Left lung (tissue), 10 donors: Measurements from ENCODE around the gene HEATR5A. TPM values are rescaled to one million over a fixed set of nuclear protein-coding genes. Genes with fewer than 3 reads are reported as not detected.

Source experiments
- ATAC-seq: fragments of 200-7000 bp; cut with Tn5 transposase; one replicate; pipeline ENCODE4 v1.9.1; 2020; ENCODE audit warnings: moderate library complexity
- DNase-seq, 4 donors: peaks; one replicate each; pipeline ENCODE4 v3.0.0-alpha.2; 2013 to 2020
- H3K27ac ChIP-seq, 2 donors: fragments of 200-600 bp; sonication (generic) in 1 of 2; one replicate each; pipeline versions ENCODE4 v1.5.0 to v1.8.0; 2020 to 2021
- H3K27me3 ChIP-seq, 2 donors: fragments of 200-600 bp; sonication (generic) in 1 of 2; one replicate each; pipeline versions ENCODE4 v1.5.0 to v1.8.0; 2020 to 2021
- H3K36me3 ChIP-seq, 2 donors: fragments of 200-600 bp; sonication (generic) in 1 of 2; one replicate each; pipeline versions ENCODE4 v1.5.0 to v1.8.0; 2020 to 2021
- H3K4me1 ChIP-seq, 2 donors: fragments of 200-600 bp; one replicate each; pipeline ENCODE4 v1.8.0; 2021
- H3K4me3 ChIP-seq, 2 donors: fragments of 200-600 bp; sonication (generic) in 1 of 2; one replicate each; pipeline versions ENCODE4 v1.5.0 to v1.8.0; 2020 to 2021; ENCODE audit warnings: mild to moderate bottlenecking in 1 of 2
- H3K9me3 ChIP-seq, 2 donors: fragments of 200-600 bp; sonication (generic) in 1 of 2; one replicate each; pipeline versions ENCODE4 v1.5.0 to v1.8.0; 2020 to 2021
- intact Hi-C, 2 donors: fragments of 100-400 bp; cut with DNase I; formaldehyde crosslinking; loops; one replicate each; pipeline versions ENCODE4 v1.11.2 to v1.14.2; 2022
- polyA plus RNA-seq, 6 donors: library from polyadenylated mRNA; unstranded; fragments of 120-200 nt; gene quantifications; one replicate each; pipeline ENCODE4 v1.2.1, GENCODE V29; 2013; ENCODE audit not compliant: insufficient read length in 6 of 6
- total RNA-seq, 2 donors: library from RNA; stranded (reverse); fragmentation: NEBNext Ultra II Directional; extraction: Animal tissue kit (Norgen Biotek cat#: 25700); gene quantifications; one replicate each; pipeline ENCODE4 v1.2.1, GENCODE V29; 2021
- TF ChIP-seq, protein P1 (sequence below), 2 donors: fragments of 200-600 bp; sonication (generic) in 1 of 2; IDR thresholded peaks; one replicate each; pipeline versions ENCODE4 v1.5.0 to v1.8.0; 2021; ENCODE audit warnings: antibody characterized with exemption in 2 of 2
- donor health status: DM: no; HTN: yes; CAD: no.
- donor health status: DM: no; HTN: no; CAD: no.

HEATR5A gene
- total and polyA plus RNA-seq, 8 donors, result 18.5 to 72.5 (median 21.3) TPM

DNA sequence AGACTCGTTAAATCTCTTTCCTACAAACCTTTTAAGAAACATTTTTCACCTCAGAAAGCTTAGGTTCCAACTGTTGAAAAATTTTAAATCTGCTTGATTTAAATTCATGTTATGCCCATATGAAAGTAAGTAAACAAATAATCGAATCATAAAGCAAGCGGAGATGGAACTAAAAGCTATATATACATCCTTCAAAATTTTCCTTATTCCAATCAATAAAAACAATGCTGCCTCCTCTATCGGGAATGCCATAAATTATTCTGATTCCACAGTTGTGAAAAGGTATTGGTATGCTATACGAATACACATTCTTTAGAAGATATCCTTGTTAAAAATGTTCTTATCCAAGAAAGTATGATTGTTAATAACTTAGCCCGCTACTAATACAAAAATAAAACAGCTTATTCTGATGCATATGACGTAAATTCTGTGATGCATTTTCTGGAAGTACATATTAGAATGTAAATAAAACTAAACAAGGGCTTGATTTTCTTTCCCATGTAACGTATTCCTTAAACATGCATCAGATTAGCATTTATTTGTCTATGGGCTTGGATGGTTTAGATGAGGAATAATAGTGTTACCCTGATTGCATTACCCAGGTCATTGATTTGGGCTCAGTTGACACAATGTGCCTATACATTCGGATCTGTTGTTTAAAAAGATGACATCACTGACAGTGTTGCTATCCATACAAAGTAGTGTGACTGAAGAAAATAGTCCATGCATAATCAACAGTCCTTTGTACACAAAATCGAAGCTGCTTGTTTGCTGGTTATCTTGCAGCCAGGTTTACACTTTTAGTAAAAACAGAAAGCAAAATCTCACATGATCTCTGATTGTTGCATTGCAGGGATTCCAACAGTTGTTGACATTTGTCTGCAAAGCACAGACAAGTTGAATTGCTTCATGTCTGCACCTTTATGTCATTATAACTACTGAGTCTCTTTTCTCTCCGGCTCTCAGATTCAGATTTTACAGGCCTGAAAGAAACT is 37.6 kb upstream of the HEATR5A start:
- Histone ChIP-seq H3K9me3 (no peaks in the 10 kb centered on the region), H3K36me3 (peaks cover 0 to under 1% of the 10 kb centered on the region in 2 donors), H3K4me1 (peaks cover 12 to 21% of the 10 kb centered on the region in 2 donors), H3K27ac (peak overlapping the region; percentile 63 to 91), H3K4me3 (peak overlapping the region; percentile 68 to 72), H3K27me3 (no peaks in the 10 kb centered on the region)
- intact Hi-C loops, result no loop called here
- ATAC-seq, result peak; percentile 5
- no peak for DNase-seq
- TF ChIP-seq, protein P1, sequence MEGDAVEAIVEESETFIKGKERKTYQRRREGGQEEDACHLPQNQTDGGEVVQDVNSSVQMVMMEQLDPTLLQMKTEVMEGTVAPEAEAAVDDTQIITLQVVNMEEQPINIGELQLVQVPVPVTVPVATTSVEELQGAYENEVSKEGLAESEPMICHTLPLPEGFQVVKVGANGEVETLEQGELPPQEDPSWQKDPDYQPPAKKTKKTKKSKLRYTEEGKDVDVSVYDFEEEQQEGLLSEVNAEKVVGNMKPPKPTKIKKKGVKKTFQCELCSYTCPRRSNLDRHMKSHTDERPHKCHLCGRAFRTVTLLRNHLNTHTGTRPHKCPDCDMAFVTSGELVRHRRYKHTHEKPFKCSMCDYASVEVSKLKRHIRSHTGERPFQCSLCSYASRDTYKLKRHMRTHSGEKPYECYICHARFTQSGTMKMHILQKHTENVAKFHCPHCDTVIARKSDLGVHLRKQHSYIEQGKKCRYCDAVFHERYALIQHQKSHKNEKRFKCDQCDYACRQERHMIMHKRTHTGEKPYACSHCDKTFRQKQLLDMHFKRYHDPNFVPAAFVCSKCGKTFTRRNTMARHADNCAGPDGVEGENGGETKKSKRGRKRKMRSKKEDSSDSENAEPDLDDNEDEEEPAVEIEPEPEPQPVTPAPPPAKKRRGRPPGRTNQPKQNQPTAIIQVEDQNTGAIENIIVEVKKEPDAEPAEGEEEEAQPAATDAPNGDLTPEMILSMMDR (IDR thresholded peaks at IDR 0.05), result no peak

DNA sequence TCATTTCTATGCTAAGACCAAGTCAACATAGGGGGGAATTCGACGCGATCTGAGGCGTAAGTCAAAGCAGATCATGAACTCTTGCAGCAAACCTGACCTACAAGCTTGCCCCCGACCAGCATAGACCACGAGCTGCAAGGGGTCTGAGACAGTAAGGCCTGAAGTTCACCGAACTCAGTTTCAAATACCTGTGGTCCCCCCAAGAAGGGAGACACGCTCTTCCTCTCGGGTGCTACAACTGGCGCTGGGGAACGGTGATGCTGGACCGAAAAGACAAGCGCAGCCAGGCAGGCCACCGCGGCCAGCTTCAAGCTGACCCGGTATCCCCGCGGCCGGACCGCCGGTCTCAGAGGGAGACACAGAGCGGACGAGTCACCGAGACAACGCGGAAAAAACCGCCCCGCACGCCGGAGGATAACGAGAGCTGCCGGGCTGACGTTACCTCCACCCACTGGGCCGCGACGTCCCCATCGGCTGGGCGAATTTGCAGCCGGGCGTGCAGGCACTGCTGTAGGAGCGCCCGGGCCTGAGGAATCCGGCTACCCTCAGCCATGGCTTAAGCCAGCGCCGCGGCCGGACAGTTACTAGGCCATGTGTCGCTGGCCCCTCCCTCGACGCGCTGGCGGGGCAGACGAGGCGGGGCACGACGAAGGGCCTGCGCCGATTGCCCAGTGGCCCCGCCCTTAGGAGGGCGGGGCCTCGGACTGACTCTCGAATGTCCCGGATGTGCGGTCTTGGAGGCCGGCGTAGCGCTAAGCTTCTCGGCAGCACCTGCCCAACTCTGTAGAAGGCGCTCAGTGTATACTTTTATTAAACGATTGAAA is 36.7 kb upstream of the HEATR5A start, which contains the start of gene DTD2:
Gene DTD2, minus strand, starts transcription at position 666 of the 824 bp plus-strand sequence. Its CDS starts 113 bp downstream, at position 553.
- intact Hi-C loops, result no loop called here
- ATAC-seq, result peak; percentile 99

DNA sequence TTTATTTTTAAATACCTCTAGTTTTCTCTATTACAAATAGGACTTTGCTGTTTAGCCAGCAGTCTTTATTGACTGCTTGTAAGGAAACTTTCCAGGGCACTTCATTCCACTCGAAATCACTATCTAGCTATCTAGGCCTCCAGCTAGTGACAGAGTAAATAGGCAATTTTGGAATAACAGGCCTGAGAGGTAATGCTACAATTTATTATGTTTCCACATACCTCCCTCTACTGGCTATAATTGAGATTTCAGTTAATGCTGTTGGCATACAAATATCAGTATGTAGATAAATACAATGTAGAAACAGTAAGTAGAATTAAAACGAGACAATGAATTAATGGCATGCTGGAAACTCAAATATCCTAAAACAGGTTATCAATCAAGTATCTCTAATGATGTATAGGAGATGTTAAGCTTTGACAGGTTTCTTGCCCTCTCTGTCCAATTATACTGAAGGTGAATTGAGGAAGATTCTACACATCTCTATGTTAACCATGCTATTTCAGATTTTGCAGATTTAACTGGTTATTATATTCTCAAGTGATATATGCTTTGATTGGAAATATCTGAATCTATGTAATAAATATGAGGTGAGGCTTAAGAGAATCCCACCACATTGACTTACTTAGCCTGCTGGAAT is 29.7 kb upstream of the HEATR5A start:
- H3K27ac ChIP-seq, result no peak overlapping the region
- intact Hi-C loops, result no loop called here
- TF ChIP-seq, protein P1 (IDR thresholded peaks at IDR 0.05), result peak; percentile 48 to 50
- no peaks in the 10 kb centered on the region for H3K9me3 ChIP-seq
- H3K4me1 ChIP-seq, result no peaks in the 10 kb centered on the region
- no peaks in the 10 kb centered on the region for H3K27me3 ChIP-seq
- peak; percentile 84 for ATAC-seq
- H3K36me3 ChIP-seq, result peaks cover 0 to 31% of the 10 kb centered on the region in 2 donors
- H3K4me3 ChIP-seq, result no peak overlapping the region
- peak in 1 of 4 donors; percentile 39 for DNase-seq

More for the DNA sequence above, 36.7 kb upstream of the HEATR5A start, which contains the start of gene DTD2:
- TF ChIP-seq, protein P1 (IDR thresholded peaks at IDR 0.05), result no peak
- H3K27me3 ChIP-seq, result no peaks in the 10 kb centered on the region
- DNase-seq, result peak; percentile 93 to 99 (median 96)
- H3K36me3 ChIP-seq, result peaks cover 0 to 7% of the 10 kb centered on the region in 2 donors
- H3K9me3 ChIP-seq, result no peaks in the 10 kb centered on the region
- peak within 1 kb of the TSS; percentile 91 to 94 for H3K27ac ChIP-seq
- peak within 1 kb of the TSS; percentile 68 to 72 for H3K4me3 ChIP-seq
- peaks cover 12 to 21% of the 10 kb centered on the region in 2 donors for H3K4me1 ChIP-seq

DNA sequence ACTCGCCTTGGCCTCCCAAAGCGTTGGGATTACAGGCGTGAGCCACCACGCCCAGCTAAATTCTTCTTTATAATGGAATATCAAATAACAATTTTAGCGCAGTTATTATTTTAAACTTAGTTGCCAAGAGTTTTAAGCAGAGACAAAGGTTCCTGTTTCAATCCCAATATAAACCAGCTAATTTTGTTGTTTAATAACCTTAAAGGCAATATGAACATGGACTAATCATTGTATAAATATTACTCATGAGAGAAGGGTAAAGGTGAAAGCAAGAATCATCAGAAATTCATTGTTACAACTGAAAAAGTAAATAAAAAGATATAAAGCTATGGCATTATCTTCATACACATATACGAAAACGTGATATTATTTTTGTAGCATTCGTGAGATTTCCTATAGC is 28.8 kb upstream of the HEATR5A start:
- ATAC-seq, result no peak
- Histone ChIP-seq H3K36me3 (peaks cover 0 to 31% of the 10 kb centered on the region in 2 donors), H3K9me3 (no peaks in the 10 kb centered on the region), H3K4me3 (no peak overlapping the region), H3K4me1 (no peaks in the 10 kb centered on the region), H3K27me3 (no peaks in the 10 kb centered on the region), H3K27ac (no peak overlapping the region)
- DNase-seq, result no peak
- intact Hi-C loops, result no loop called here
- TF ChIP-seq, protein P1 (IDR thresholded peaks at IDR 0.05), result no peak
